HepG2 (cell line): ENCODE data around the gene CARHSP1. TPM values are rescaled to one million over a fixed set of nuclear protein-coding genes. Genes with fewer than 3 reads are reported as not detected.

Experiments
- AGO2 ChIP-seq: fragments of 200-400 bp; formaldehyde crosslinking; optimal IDR thresholded peaks from 2 replicates; pipeline ENCODE3; 2017; ENCODE audit warnings: mild to moderate bottlenecking, low read depth, low read length, moderate library complexity
- CREM ChIP-seq, 2 experiments: sonication (generic) in 1 of 2; formaldehyde crosslinking in 1 of 2; IDR thresholded peaks; 2 replicates each; pipeline versions ENCODE4 v1.4.0 to v1.6.1; 2016 to 2020; ENCODE audit warnings: antibody characterized with exemption in 1 of 2, mild to moderate bottlenecking in 1 of 2, missing genetic modification reagents in 1 of 2
- DNMT1 ChIP-seq: sonication (generic); formaldehyde crosslinking; IDR thresholded peaks from 2 replicates; pipeline ENCODE4 v1.5.1; 2020; ENCODE audit warnings: mild to moderate bottlenecking, missing genetic modification reagents
- EZH2 ChIP-seq: conservative IDR thresholded peaks from 2 replicates; pipeline ENCODE4 v1.6.1; 2012; ENCODE audit warnings: mild to moderate bottlenecking, low read depth, low read length, moderate library complexity
- HDAC2 ChIP-seq: sonication (generic); formaldehyde crosslinking; IDR thresholded peaks from 2 replicates; pipeline ENCODE4 v1.4.0; 2020; ENCODE audit warnings: missing genetic modification reagents
- RFX5 ChIP-seq: IDR thresholded peaks from 2 replicates; pipeline ENCODE4 v1.6.1; 2011; ENCODE audit warnings: low read depth, low read length, improper control_type of control experiment
- SMAD9 ChIP-seq: sonication (generic); formaldehyde crosslinking; IDR thresholded peaks from 2 replicates; pipeline ENCODE4 v1.5.1; 2020; ENCODE audit warnings: mild to moderate bottlenecking, missing genetic modification reagents
- SUZ12 ChIP-seq: fragments of 150-350 bp; IDR thresholded peaks from 2 replicates; pipeline ENCODE4 v1.6.1; 2014; ENCODE audit warnings: low read depth, low read length
- ZNF749 ChIP-seq: sonication (generic); formaldehyde crosslinking; IDR thresholded peaks from 2 replicates; pipeline ENCODE4 v1.8.0; 2022; ENCODE audit warnings: mild to moderate bottlenecking, missing genetic modification reagents, moderate library complexity, borderline replicate concordance
- ZNF761 ChIP-seq: sonication (generic); formaldehyde crosslinking; conservative IDR thresholded peaks from 2 replicates; pipeline ENCODE4 v1.4.0; 2020; ENCODE audit warnings: mild to moderate bottlenecking, missing genetic modification reagents
- ZSCAN12 ChIP-seq: sonication (generic); formaldehyde crosslinking; IDR thresholded peaks from 2 replicates; pipeline ENCODE4 v1.9.0; 2021; ENCODE audit warnings: mild to moderate bottlenecking, missing genetic modification reagents
- ZSCAN22 ChIP-seq: sonication (generic); formaldehyde crosslinking; IDR thresholded peaks from 2 replicates; pipeline ENCODE4 v1.4.0; 2020; ENCODE audit warnings: mild to moderate bottlenecking, missing genetic modification reagents
- polyA plus RNA-seq, 8 experiments: library from polyadenylated mRNA; depleted of rRNA in 3 of 8; stranded (reverse) in 7 of 8; unstranded in 1 of 8; fragments of >200 nt; fragmentation: Illumina TruSeq in 4 of 8; extraction: Trizol in 4 of 8; gene quantifications; 2 replicates each; pipeline versions ENCODE4 v1.2.1 to v1.2.3, GENCODE V29; 2011 to 2016; ENCODE audit warnings: low read depth in 4 of 8, missing spikeins in 1 of 8, mixed read lengths in 1 of 8; ENCODE audit not compliant: insufficient read depth in 1 of 8
- total RNA-seq, 5 experiments: library from RNA; depleted of rRNA; stranded (reverse); fragments of >200 nt; fragmentation: Illumina TruSeq; extraction: Trizol; gene quantifications; 2 replicates each; pipeline ENCODE4 v1.2.3, GENCODE V29; 2016; ENCODE audit warnings: low read depth in 1 of 5
- TF ChIP-seq, protein P1 (sequence below): sonication (generic); formaldehyde crosslinking; IDR thresholded peaks from 2 replicates; pipeline ENCODE4 v1.8.1; 2023; ENCODE audit warnings: missing genetic modification reagents, mild to moderate bottlenecking, borderline replicate concordance
- TF ChIP-seq, protein P2 (sequence below): sonication (generic); formaldehyde crosslinking; IDR thresholded peaks from 2 replicates; pipeline ENCODE4 v1.5.0; 2020; ENCODE audit warnings: mild to moderate bottlenecking, missing genetic modification reagents
- TF ChIP-seq, protein P3 (sequence below): sonication (generic); formaldehyde crosslinking; IDR thresholded peaks from 2 replicates; pipeline ENCODE4 v1.9.0; 2021; ENCODE audit warnings: missing genetic modification reagents, borderline replicate concordance
- TF ChIP-seq, protein P4 (sequence below): sonication (generic); formaldehyde crosslinking; IDR thresholded peaks from 2 replicates; pipeline ENCODE4 v1.4.0; 2020; ENCODE audit warnings: missing genetic modification reagents
- TF ChIP-seq, protein P5 (sequence below): sonication (generic); formaldehyde crosslinking; IDR thresholded peaks from 2 replicates; pipeline ENCODE4 v1.5.1; 2020; ENCODE audit warnings: mild to moderate bottlenecking, missing genetic modification reagents

Gene CARHSP1
- total and polyA plus RNA-seq, 2 of the 13 experiments (the other 11 are each of a cell fraction or from before 2014, with no cell fraction given) = 173 to 345 TPM

DNA sequence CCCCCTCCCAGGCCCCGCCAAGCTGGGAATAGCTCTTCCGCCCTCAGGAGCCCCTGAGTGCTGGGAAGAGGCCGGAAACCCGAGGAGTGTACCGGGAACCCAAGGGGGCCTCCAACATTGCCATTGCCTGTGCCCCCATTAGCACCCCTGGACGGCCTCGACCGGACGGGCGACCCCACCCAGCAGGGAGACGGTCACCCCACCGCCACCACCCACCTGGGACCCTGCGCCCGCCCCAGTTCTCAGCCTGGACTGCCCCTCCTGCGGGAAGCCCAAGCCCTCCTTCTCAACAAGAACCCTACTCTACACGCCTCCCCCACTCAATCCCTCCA lies 2.0 kb downstream of the CARHSP1 start (continued):
- TF ChIP-seq, protein P1, sequence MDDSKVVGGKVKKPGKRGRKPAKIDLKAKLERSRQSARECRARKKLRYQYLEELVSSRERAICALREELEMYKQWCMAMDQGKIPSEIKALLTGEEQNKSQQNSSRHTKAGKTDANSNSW (CRISPR knock-in tag) = 0 out of 2 replicates have a peak, but pooled peaks have one; percentile 8
- TF ChIP-seq, protein P2, sequence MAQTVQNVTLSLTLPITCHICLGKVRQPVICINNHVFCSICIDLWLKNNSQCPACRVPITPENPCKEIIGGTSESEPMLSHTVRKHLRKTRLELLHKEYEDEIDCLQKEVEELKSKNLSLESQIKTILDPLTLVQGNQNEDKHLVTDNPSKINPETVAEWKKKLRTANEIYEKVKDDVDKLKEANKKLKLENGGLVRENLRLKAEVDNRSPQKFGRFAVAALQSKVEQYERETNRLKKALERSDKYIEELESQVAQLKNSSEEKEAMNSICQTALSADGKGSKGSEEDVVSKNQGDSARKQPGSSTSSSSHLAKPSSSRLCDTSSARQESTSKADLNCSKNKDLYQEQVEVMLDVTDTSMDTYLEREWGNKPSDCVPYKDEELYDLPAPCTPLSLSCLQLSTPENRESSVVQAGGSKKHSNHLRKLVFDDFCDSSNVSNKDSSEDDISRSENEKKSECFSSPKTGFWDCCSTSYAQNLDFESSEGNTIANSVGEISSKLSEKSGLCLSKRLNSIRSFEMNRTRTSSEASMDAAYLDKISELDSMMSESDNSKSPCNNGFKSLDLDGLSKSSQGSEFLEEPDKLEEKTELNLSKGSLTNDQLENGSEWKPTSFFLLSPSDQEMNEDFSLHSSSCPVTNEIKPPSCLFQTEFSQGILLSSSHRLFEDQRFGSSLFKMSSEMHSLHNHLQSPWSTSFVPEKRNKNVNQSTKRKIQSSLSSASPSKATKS (CRISPR knock-in tag) = 0 out of 2 replicates have a peak, but pooled peaks have one; percentile 18
- TF ChIP-seq ZSCAN22 (CRISPR knock-in tag) (no peak), CREM (IDR thresholded peaks at IDR 0.05) (no peak), CREM (CRISPR knock-in tag; IDR thresholded peaks at IDR 0.05) (no peak), ZSCAN12 (no peak), RFX5 (no peak), SUZ12 (no peak), HDAC2 (CRISPR knock-in tag) (no peak; the same call in 1 of the 2 replicates), SMAD9 (no peak), ZNF749 (CRISPR knock-in tag) (no peak), ZNF761 (CRISPR knock-in tag) (no peak), AGO2 (peak; percentile 89), EZH2 (no peak), DNMT1 (CRISPR knock-in tag) (no peak)
- TF ChIP-seq, protein P3, sequence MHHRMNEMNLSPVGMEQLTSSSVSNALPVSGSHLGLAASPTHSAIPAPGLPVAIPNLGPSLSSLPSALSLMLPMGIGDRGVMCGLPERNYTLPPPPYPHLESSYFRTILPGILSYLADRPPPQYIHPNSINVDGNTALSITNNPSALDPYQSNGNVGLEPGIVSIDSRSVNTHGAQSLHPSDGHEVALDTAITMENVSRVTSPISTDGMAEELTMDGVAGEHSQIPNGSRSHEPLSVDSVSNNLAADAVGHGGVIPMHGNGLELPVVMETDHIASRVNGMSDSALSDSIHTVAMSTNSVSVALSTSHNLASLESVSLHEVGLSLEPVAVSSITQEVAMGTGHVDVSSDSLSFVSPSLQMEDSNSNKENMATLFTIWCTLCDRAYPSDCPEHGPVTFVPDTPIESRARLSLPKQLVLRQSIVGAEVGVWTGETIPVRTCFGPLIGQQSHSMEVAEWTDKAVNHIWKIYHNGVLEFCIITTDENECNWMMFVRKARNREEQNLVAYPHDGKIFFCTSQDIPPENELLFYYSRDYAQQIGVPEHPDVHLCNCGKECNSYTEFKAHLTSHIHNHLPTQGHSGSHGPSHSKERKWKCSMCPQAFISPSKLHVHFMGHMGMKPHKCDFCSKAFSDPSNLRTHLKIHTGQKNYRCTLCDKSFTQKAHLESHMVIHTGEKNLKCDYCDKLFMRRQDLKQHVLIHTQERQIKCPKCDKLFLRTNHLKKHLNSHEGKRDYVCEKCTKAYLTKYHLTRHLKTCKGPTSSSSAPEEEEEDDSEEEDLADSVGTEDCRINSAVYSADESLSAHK (CRISPR knock-in tag) = 0 out of 2 replicates have a peak, but pooled peaks have one; percentile 29
- TF ChIP-seq, protein P4, sequence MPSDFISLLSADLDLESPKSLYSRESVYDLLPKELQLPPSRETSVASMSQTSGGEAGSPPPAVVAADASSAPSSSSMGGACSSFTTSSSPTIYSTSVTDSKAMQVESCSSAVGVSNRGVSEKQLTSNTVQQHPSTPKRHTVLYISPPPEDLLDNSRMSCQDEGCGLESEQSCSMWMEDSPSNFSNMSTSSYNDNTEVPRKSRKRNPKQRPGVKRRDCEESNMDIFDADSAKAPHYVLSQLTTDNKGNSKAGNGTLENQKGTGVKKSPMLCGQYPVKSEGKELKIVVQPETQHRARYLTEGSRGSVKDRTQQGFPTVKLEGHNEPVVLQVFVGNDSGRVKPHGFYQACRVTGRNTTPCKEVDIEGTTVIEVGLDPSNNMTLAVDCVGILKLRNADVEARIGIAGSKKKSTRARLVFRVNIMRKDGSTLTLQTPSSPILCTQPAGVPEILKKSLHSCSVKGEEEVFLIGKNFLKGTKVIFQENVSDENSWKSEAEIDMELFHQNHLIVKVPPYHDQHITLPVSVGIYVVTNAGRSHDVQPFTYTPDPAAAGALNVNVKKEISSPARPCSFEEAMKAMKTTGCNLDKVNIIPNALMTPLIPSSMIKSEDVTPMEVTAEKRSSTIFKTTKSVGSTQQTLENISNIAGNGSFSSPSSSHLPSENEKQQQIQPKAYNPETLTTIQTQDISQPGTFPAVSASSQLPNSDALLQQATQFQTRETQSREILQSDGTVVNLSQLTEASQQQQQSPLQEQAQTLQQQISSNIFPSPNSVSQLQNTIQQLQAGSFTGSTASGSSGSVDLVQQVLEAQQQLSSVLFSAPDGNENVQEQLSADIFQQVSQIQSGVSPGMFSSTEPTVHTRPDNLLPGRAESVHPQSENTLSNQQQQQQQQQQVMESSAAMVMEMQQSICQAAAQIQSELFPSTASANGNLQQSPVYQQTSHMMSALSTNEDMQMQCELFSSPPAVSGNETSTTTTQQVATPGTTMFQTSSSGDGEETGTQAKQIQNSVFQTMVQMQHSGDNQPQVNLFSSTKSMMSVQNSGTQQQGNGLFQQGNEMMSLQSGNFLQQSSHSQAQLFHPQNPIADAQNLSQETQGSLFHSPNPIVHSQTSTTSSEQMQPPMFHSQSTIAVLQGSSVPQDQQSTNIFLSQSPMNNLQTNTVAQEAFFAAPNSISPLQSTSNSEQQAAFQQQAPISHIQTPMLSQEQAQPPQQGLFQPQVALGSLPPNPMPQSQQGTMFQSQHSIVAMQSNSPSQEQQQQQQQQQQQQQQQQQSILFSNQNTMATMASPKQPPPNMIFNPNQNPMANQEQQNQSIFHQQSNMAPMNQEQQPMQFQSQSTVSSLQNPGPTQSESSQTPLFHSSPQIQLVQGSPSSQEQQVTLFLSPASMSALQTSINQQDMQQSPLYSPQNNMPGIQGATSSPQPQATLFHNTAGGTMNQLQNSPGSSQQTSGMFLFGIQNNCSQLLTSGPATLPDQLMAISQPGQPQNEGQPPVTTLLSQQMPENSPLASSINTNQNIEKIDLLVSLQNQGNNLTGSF (CRISPR knock-in tag) = no peak
- TF ChIP-seq, protein P5, sequence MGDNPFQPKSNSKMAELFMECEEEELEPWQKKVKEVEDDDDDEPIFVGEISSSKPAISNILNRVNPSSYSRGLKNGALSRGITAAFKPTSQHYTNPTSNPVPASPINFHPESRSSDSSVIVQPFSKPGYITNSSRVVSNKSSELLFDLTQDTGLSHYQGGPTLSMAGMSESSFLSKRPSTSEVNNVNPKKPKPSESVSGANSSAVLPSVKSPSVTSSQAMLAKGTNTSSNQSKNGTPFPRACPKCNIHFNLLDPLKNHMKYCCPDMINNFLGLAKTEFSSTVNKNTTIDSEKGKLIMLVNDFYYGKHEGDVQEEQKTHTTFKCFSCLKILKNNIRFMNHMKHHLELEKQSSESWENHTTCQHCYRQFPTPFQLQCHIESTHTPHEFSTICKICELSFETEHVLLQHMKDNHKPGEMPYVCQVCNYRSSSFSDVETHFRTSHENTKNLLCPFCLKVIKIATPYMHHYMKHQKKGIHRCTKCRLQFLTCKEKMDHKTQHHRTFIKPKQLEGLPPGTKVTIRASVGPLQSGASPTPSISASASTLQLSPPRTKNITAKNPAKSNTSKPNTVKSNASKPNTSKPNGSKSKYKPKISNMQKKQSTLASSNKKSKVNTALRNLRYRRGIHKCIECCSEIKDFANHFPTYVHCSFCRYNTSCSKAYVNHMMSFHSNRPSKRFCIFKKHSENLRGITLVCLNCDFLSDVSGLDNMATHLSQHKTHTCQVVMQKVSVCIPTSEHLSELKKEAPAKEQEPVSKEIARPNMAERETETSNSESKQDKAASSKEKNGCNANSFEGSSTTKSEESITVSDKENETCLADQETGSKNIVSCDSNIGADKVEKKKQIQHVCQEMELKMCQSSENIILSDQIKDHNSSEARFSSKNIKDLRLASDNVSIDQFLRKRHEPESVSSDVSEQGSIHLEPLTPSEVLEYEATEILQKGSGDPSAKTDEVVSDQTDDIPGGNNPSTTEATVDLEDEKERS = no peak
